ES-I3 (cell line): ENCODE results near the gene GTF2F1.
"Not testable (repeated sequence)": the region's sequence is repeated elsewhere in the genome, so short reads cannot be mapped to it uniquely, and the experiment has no call there.

ENCODE experiments used
- H3K36me3 ChIP-seq: 2 replicates; pipeline ENCODE4 v1.6.1; 2013; ENCODE audit warnings: mild to moderate bottlenecking, low read length, control low read depth, moderate library complexity; ENCODE audit not compliant: insufficient read depth
- H3K4me1 ChIP-seq: 2 replicates; pipeline ENCODE4 v1.6.1; 2013; ENCODE audit warnings: mild to moderate bottlenecking, control low read depth, low read length; ENCODE audit not compliant: insufficient read depth
- H3K9ac ChIP-seq: 2 replicates; pipeline ENCODE4 v1.6.1; 2013; ENCODE audit warnings: low read depth, mild to moderate bottlenecking, low read length, moderate library complexity
- H3K9me3 ChIP-seq: 2 replicates; pipeline ENCODE4 v1.6.1; 2013; ENCODE audit warnings: mild to moderate bottlenecking, low read length, moderate library complexity; ENCODE audit not compliant: control insufficient read depth, insufficient read depth

Gene GTF2F1

GRCh38 chr19:6393074-6393982, at the start of gene GTF2F1:
TSS of gene GTF2F1 (minus strand) at chr19:6393164. CDS start at chr19:6392995, 169 bp downstream.
- H3K36me3 ChIP-seq = peaks cover 13% of the 10 kb centered on the region; the same call in 1 of the 2 replicates
- peak within 1 kb of the TSS; percentile 81 for H3K9ac ChIP-seq
- H3K4me1 ChIP-seq = no peaks in the 10 kb centered on the region; the same call in 1 of the 2 replicates
- H3K9me3 ChIP-seq = no peaks in the 10 kb centered on the region

- H3K4me1 ChIP-seq = no peaks in the 10 kb centered on the region
- no peaks in the 10 kb centered on the region for H3K9me3 ChIP-seq
- H3K9ac ChIP-seq = no peak overlapping the region
- H3K36me3 ChIP-seq = peaks cover 4% of the 10 kb centered on the region; the same call in 1 of the 2 replicates
Observed at GRCh38 chr19:6442087-6442688, 49.2 kb upstream of the GTF2F1 start.

- no peaks in the 10 kb centered on the region for H3K36me3 ChIP-seq
- H3K9ac ChIP-seq = no peak overlapping the region
- no peaks in the 10 kb centered on the region for H3K4me1 ChIP-seq
- no peaks in the 10 kb centered on the region for H3K9me3 ChIP-seq
Observed at GRCh38 chr19:6440905-6441304, 47.9 kb upstream of the GTF2F1 start.

GRCh38 chr19:6439743-6440142, 46.8 kb upstream of the GTF2F1 start:
- Histone ChIP-seq H3K36me3 (no peaks in the 10 kb centered on the region), H3K4me1 (no peaks in the 10 kb centered on the region), H3K9ac (no peak overlapping the region), H3K9me3 (no peaks in the 10 kb centered on the region)

GRCh38 chr19:6433663-6434062, 40.7 kb upstream of the GTF2F1 start, which contains the start of gene SLC25A41:
TSS of gene SLC25A41 (minus strand) at chr19:6433763. CDS start at chr19:6433693, 70 bp downstream.
- Histone ChIP-seq H3K36me3 (no peaks in the 10 kb centered on the region), H3K9ac (no peak within 1 kb of the TSS), H3K4me1 (no peaks in the 10 kb centered on the region), H3K9me3 (no peaks in the 10 kb centered on the region)

GRCh38 chr19:6433165-6433564, 40.2 kb upstream of the GTF2F1 start:
- Histone ChIP-seq H3K4me1 (no peaks in the 10 kb centered on the region), H3K36me3 (no peaks in the 10 kb centered on the region), H3K9ac (no peak overlapping the region), H3K9me3 (no peaks in the 10 kb centered on the region)

- no peaks in the 10 kb centered on the region for H3K9me3 ChIP-seq
- H3K4me1 ChIP-seq = no peaks in the 10 kb centered on the region
- no peaks in the 10 kb centered on the region for H3K36me3 ChIP-seq
- H3K9ac ChIP-seq = no peak overlapping the region
Observed at GRCh38 chr19:6431891-6432290, 38.9 kb upstream of the GTF2F1 start.

- H3K36me3 ChIP-seq = no peaks in the 10 kb centered on the region
- peak overlapping the region; percentile 5; the same call in 1 of the 2 replicates for H3K9ac ChIP-seq
- no peaks in the 10 kb centered on the region for H3K4me1 ChIP-seq
- no peaks in the 10 kb centered on the region for H3K9me3 ChIP-seq
Observed at GRCh38 chr19:6429419-6430221, 36.7 kb upstream of the GTF2F1 start.

- H3K4me1 ChIP-seq, H3K9ac ChIP-seq, H3K36me3 ChIP-seq: not testable (repeated sequence)
Observed at GRCh38 chr19:6428692-6429418, 35.9 kb upstream of the GTF2F1 start.

GRCh38 chr19:6427131-6427530, 34.2 kb upstream of the GTF2F1 start:
- Histone ChIP-seq H3K9ac (no peak overlapping the region), H3K36me3 (no peaks in the 10 kb centered on the region; the same call in 1 of the 2 replicates), H3K9me3 (no peaks in the 10 kb centered on the region), H3K4me1 (no peaks in the 10 kb centered on the region)

More at GRCh38 chr19:6428692-6429418, 35.9 kb upstream of the GTF2F1 start:
- not testable (repeated sequence) for H3K9me3 ChIP-seq

GRCh38 chr19:6425732-6426620, 33.0 kb upstream of the GTF2F1 start:
- Histone ChIP-seq H3K9ac (no peak overlapping the region), H3K4me1 (no peaks in the 10 kb centered on the region), H3K36me3 (no peaks in the 10 kb centered on the region; the same call in 1 of the 2 replicates), H3K9me3 (no peaks in the 10 kb centered on the region)

GRCh38 chr19:6424939-6425731, 32.2 kb upstream of the GTF2F1 start:
- no peak overlapping the region for H3K9ac ChIP-seq

More at GRCh38 chr19:6424939-6425731, 32.2 kb upstream of the GTF2F1 start:
- no peaks in the 10 kb centered on the region for H3K4me1 ChIP-seq
- peaks cover 3% of the 10 kb centered on the region for H3K36me3 ChIP-seq
- no peaks in the 10 kb centered on the region for H3K9me3 ChIP-seq
